NCI-H146 (cell line): ENCODE data around the gene UROS.

ENCODE experiments used
- DNase-seq: peaks from one replicate; lab custom pipeline; 2025; lab: John Stamatoyannopoulos, UW

Gene UROS

DNA sequence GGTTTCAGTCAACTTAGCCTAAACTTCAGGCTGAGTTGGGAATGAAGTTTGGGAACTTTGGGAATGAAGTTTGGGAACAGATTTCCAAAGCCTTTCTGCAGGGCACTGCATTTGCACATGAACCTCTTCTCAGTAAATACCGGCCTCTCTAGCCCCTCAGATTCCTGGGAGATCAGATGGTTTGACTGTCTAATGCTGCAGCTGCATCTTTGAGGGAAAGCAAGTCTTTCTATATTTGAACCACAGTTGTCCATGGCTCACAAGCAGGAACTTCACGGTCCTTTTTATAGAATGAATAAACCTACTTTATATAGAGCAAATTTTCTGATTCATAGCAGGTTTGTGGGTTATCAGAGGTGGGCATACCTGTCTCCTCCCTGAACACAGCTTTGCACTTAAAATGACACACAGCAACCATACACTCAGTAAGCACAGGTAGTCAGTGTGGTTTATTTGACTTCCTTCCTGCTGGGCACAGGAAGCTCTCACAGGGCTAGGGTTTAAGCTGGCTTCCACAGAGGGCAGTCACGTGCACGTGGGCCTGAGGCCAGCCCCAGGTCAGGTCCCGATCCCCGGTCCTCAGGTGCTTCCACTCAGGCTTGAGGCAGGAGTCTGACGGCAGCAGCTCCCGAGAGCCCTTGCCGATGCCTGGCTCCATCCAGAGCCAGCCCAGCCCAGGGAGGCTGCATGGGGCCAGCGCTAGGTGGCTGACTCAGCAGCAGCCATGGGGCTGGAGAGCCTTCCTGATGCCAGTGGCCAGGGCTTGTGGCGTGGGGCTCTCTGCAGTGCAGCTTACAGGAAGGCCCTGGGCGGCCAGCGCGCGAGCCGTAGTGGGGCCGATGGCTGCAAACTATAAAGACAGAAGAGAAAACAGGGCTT is 34.7 kb downstream of the UROS start:
- no peak for DNase-seq

DNA sequence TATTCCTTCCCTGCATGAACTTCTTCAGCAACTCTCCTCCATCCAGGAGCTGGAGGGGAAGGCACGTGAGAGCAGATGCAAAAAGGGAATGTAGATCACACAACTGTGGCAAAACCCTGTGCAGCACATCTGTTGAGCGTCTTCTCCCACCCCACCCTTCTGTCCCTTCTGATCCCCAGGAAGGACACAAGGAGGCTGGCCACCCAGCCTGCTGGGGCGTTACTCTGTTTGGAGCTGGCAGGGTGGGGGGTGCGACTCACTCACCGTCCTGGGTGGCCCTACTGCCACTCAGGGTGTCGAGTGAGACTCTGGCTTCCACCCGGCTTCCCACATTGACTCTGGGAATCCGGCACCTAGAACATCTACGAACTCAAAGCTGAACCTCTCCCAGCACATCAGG is 37.3 kb downstream of the UROS start:
- DNase-seq: no peak

DNA sequence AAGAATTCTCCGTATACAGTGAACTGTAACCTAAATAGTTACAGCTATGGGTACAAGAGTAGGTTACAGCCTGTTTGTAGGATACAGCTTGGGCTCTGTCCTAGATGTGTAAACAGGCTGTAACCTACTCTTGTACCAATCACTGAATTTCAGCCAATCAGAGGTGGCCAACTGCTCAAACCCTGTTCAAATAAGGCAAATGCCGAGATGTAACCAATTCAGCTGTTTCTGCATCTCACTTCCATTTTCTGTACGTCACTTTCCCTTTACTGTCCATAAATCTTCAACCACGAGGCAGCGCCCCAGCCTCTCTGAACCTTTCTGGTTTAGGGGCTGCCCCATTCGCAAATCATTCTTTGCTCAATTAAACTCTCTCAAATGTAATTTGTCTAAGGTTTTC is 39.1 kb downstream of the UROS start:
- DNase-seq: no peak

DNA sequence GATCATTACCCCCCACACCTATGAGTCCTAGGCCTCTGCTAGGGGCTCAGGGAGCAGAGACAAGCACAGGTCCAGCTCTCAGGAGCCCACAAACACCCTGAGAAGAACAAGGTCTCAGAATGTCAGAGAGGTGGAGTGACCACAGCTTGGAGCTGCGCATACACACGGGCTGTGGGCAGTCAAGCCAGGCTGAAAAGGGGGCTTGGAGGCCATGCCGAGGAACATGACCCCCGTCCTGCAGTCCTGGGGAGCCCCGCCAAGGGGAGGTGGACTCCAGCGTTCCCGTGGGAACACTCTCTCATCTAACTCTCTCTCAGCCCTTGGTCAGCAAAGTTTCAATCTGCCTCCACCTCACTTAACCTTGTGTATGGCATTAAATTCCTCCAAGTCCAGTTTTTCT is 39.6 kb downstream of the UROS start:
- DNase-seq: no peak

DNA sequence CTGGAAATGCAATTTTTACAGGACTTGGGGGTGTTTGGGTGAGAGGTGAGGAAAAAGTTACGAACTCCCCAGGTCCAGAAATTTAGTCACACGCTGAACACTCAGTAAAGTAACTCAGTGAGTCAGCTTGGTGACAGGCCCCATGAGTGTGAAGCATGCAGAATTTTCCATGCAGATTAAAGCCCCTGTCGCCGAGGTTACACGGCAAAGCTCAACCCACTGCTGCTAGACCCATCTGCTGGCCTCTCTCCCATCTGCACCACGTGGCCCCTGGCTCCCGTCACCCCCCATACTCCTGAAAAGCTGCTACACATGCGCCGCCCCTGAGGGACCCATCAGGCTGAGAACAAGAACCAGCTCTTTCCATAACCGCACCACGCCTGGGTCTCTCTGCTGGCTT is 40.4 kb downstream of the UROS start:
- DNase-seq: no peak

DNA sequence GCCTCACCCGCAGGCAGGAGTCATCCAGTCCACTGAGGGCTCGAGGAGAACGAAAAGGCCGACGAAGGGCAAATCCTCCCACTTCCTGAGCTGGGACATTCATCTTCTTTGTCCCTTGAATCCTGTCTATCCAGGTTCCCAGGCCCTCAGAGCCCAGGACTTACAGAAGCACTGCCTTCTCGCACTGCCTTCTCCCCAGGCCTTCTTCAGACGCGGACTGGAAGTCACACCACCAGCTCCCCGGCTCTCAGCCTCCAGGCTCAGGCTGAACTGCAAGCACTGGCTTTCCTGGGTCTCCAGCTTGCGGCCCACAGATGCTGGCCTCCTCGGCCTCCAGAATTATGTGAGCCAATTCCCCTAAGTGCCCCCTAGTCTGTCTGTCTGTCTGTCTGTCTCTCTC is 41.0 kb downstream of the UROS start:
- DNase-seq: no peak

DNA sequence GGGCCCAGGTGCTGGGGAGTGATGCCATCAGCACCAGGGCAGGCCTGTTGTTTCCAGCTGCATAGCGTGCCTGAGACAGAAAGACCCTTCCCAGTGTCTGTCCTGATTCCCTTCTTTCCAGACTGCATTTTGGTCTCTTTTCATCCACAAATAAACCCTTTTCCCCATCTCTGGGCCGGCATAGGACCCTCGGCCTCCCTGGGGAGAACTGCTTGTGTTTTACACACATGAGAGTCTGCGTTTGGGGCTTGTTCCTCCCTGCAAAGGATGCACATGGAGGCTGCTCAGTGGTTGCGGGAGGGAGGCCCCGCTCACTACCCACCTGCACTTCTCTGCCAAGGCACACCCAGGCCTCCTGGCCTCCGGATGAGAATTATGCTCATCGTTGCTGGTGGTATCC is 41.7 kb downstream of the UROS start:
- DNase-seq: no peak

DNA sequence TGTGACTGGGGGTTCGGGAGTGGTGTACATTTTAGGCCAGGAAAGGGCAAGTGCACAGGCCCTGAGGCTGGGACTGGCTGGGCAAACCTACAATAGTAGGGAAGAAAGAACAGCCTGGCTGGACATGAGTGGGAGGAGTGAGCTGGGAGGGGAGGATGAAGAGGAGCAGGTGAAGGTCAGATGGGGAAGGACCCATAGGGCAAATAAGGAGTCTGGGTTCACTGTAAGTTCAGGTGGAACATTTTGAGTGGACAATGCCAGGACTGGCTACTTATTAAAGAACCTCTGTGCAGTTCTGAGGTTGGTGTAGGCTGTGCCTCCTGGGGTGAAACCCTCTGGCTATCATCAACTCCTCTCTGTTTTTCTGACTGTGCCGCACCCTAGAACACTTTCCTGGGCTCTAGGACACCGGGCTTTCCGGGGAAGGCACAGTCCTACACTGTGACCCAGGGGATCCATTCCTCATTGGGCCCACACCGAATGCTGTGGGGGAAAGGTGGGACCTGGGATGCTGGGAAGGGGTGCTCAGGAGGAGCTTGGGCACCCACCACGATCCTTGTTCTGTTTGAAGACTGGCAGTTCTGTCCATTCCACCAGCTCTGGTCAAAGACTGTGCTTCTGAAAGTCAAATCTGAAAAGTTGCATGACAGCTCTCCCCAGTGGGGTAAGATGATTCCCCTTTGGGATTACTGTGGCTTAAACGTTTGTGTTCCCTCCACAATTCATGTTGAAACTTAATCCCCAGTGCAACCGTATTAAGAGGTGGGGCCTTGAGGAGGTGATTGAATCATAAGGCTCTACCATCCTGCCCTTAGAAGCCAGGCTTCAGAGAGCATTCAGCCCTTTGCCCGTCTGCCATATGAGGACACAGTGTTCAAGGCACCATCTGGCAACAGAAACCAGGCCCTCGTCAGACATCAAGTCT is 43.4 kb downstream of the UROS start:
- DNase-seq: no peak

DNA sequence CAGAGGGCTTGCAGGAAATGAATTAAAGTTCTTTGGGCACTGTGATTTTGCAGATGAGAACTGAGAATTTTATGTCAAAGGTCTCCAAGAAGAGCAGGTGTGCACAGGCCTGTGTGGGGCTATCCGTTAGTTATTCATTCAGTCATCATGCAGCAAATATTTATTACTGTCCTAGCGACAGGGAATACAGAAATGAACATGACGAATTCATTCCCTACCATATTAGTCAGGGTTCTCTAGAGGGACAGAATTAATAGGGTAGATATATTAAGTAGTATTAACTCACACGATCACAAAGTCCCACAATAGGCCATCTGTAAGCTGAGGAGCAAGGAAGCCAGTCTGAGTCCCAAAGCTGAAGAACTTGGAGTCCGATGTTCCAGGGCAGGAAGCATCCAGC is 44.5 kb downstream of the UROS start:
- DNase-seq: no peak

DNA sequence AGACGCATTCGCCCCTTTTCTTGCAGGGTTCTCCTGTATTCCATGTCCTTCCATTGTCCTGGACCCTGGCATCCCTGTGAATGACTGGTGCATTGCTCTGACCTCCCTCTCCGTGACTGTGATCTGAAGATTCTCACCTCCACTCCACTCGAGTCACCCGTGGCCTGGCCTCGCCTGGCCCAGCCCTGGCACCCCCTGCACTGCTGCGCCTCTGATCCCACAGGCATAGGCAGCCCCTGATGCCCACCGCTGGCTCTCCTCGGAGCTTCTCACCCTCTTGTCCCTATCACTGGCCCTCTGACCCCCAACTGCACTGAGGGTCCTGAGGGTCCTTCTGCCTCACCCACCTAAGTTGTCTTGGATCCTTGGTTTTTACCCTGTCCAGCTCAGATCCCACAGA is 45.3 kb downstream of the UROS start:
- DNase-seq: no peak

DNA sequence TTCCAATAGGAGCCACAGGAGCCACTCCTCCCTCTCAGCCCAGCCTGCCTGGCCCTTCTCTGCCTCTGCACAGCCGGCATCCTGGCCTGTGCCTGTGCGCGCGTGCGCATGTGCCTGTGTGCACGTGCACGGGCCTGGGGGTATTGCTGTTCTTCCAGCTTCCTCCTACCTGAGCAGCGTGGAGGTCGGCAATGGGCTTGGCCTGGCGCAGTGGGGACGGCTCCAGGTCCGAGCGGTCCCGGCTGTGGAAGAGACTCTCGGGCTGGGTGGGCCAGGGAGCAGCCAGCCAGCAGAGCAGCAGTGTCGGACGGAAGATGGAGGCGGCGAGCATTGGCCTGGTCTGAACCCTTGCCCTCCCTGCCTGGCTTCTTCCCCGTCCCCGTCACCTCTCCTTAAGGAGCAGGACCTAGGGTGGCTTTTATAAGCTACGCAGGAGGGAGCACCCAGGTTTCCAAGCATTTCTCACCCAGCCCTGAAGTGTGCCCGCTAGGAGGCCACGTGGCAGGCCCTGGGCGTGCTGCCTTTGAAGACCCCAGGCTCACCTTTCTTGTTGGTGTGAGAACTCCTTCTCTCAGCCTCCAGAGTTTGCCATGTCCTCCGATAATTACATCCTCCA is 47.5 kb downstream of the UROS start, which contains the start of gene MMP21:
Gene MMP21 (minus strand): TSS at position 331 of the 616 bp plus-strand sequence. CDS start 0 bp downstream, at position 331.
- no peak for DNase-seq

DNA sequence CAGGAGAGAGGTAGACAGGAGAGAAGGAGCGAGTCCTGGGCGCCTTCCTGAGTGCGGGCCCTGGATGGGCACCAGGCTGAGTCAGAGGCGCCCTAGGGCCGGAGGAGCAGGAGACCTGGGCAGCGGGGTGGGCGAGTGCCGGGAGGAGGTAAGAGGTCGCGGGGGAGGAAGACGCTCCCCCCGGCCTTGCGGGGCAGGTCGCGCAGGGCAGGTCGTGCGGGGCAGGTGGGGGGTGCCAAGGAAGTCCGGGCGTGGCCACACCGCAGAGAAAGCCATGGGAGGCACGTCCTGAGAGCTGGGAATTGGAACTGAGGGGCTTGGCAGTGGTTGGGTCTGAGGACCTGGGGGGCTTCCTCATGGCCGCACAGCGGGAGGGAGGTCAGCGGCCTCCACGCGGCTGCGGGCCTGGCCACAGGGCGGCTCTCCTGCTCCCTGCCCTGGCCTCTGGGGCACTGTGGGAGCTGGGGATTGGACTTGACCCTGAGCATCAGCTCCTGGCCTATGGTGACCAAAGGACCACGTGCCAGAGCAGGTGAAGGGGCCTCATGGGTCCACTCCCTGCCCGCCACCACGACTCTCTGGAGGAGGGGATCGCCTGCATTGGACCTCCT is 48.4 kb downstream of the UROS start:
- DNase-seq: no peak

DNA sequence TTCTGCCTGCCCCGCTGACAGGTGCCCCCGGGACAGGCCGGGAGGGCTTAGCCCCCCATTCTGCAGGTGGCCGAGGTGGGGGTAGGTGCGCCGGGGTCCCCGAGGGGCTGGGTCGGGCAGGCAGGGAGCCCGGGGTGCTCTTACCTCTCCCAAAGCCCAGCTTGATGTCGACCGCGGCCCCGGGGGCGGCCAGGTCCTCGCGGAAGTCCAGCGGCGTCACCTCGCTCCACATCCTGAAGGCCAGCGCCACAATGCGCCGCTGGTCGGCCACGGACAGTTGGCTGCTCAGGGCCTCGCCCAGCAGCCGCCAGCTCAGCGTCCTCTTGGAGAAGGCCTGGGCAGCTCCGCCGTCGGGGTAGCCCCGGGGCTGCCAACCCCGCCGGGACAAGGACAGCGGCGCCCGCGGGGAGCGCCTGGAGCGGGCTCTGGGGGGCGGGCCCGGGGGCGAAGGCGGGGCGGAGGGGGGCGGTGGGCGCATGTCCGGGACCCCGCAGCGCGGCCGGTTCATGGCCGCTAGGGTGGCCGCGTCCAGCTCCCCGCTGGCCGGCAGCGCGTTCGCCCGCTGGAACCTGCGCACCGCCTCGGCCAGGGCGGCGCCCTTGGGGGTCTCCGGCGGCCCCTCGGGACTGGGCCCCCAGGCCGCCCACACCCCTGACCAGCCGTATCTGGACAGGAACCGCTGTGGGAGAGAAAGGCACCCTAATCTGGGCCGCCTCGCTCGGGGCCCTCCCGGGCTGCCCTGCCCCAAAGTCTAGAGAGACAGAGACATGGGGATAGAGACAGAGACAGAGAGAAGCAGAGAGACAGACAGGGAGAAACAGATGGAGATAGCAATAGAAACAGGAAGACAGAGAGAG is 49.1 kb downstream of the UROS start:
- DNase-seq: no peak

DNA sequence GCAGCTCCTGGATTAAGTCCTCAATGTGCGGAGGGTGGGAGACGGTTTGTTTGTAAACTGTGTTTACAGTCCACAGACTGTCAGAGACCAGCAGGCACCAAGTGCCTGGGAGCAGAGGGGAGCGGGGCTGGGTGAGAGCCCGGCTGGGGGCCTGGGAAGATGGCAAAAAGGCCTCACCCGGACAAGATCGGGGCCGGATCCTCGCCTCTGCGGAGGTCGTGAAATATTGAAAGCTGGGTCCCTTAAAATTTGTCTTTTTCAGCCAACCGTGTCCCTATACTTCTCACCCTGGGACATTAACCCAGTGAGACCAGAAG is 50.2 kb downstream of the UROS start:
- DNase-seq: no peak

DNA sequence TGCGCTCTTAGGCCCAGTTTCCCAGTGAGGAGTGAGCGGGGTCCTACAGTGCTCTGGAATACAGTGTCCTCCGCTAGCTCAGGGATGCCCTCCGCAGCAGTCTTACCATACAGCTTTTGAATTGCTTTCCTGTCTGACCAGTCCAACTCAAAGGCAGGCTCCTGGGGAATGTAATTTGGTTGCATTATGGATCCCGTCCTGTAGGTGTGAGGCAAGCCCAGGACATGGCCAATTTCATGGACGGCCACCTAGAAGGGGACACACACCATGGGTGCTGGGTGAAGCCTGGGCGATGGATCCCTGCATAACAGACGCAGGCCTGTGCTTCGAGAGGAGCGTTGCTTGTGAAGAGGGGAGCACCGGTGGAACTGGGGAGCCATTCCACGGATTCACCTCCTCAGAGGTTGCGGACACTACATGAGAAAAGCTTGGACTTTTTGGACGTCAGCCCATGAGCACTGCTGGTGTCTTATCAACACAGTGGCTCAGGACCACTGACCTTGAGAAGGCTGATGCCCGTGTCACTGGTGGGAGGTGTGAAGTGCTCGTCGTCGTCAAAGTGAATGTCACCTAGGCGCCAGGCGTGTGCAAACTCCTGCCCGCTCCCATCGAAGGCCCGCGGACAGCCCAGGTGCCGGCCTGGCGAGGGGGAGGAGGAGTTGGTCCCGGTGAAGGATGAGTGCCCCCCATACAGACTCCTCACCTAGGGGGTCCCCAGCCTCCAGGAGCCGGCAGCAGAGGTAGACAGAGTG is 50.8 kb downstream of the UROS start:
- DNase-seq: no peak

DNA sequence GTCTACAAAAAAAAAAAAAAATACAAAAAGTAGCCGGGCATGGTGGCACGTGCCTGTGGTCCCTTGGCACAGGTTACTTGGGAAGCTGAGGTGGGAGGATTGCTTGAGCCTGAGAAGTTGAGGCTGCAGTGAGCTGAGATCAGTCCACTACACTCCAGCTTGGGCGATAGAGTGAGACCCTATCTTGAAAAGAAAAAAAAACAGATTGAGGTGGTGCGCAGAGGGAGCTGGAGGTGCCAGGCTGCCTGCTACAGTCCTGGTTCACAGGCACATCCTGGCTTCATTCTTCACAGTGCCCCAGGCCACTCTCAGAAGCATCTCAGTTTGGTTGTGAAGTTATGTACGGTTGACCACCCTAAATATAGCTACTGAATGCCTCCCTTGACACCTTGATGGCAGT is 52.2 kb downstream of the UROS start:
- DNase-seq: no peak

DNA sequence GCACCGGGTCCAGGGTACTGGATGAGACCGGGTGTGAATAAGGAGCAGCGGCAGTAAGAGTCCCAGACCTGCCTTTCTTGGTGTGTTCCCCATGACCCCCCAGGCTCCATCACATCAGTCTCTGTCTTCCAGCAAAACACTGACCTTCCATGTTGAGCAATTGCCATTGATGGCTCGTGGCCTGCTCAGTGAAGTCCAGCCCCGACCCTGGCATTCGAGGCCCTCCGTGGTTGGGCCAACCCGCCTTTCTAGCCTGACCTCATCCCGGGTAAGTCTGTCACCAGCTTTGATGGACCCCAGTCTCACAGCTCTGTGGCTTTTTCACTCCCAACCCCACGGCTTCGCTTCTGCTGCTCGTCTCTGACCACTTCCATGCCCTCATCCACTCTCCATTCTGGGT is 53.9 kb downstream of the UROS start:
- DNase-seq: no peak

DNA sequence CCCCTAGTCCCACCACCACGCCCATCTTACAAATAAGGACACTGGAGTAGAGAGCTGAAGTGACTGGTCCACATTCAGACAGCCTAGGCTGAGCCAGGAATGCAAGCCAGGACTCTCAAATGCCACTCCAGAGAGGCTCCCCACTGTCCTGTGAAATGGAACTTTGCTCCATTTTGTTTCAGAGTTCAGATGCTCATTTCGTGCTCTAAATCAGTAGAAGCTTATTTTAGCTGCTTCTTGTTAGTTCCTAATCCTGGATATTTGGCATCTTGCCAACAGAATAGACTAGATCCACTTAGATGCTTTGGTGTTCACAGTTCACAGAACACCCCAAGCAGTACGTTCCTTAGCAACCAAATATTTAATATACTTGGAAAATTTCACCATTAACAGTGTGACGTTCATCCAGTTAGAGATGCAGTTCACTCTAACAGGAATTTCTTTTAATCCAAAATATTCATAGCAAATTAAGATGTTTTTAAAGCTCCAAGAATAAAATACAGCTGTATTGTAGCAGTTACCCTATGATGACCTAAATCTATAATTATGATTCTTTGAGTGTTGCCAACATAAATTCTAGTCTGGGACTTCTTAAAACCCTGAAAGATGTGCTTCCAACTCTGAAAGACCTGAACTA is 54.7 kb downstream of the UROS start:
- DNase-seq: no peak

DNA sequence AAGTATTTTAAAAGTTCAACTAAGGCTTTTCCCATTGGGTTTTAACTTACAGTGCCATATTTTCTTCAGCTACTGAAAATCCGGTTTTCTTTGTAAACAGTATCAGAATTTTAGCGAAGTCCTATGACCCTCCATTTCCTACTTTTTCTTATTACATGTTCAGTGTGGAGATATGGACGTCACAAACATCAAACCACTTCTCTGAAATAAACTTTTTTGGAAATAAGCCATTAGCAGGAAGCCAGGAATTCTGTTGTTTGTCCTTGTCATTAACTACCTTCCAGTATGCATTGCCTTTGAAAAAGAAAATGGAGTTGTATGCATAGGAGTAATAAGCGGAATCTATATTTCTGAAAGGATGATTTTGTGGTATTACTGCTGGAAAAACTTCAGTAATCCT is 56.5 kb downstream of the UROS start:
- DNase-seq: no peak

DNA sequence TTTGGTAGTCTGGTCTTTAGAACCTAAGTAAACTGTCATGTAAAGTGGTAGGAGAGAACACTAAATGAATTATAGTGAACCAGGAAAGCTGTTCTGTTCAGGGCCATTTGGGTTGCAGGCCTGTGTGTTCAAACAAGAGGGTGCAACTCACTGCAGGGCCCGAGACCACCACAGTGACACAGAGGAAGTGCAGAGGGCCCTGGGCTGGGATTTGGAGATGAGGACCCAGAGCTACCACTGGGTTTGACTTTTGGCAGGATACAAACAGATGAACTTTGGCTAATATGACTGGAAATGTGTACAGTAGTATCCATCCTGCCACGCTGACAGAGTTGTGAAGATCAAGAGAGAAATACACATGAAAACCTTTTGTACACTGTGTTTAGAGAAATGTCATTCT is 57.2 kb downstream of the UROS start:
- DNase-seq: no peak
